SK-N-MC (cell line): ENCODE measurements around the gene ROCK1.

Source experiments
- EZH2 ChIP-seq: fragments of 200-600 bp; sonication (generic); IDR thresholded peaks from one replicate; pipeline ENCODE4 v1.6.1; 2017; ENCODE audit warnings: antibody characterized with exemption
- POLR2AphosphoS5 ChIP-seq: IDR thresholded peaks from 2 replicates; pipeline ENCODE4 v1.6.1; 2012; ENCODE audit warnings: mild to moderate bottlenecking, low read depth, low read length, borderline replicate concordance

DNA sequence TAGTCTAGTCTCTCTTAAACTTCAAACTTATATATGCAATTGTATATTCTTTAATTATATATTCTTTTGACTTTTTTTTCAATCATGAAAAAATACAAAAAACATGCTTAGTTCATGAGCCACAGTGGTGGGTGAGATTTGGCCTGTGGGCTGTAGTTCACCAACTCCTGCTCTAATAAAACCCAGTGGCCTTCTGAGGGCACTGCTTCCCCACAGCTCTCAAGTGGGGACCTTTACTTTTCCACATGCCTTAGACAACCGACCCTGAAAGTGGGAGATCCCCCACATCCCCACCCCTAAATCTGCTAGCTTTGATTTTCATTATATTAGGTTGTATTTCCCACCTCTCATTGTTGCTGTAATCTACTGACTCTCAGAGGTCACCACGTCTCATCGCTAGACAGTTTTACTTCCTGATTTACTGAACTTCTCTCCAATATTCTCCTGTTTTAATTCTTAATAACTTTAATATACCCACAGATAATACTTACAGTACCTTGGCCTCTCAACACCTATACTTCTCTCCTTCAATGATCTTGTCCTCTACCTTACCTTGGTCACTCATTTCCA, 57.3 kb downstream of the ROCK1 start:
- TF ChIP-seq POLR2AphosphoS5 (no peak), EZH2 (no peak)
